HCT116 (cell line): ENCODE measurements around the gene TLR2. TPM values are rescaled to one million over a fixed set of nuclear protein-coding genes. Genes with fewer than 3 reads are reported as not detected.

Experiments
- ATAC-seq: fragments of 200-7000 bp; cut with Tn5 transposase; 2 replicates; pipeline ENCODE4 v1.9.1; 2020; ENCODE audit warnings: mild to moderate bottlenecking, moderate library complexity
- BruUV-seq: library from RNA; stranded (reverse); fragments of 400-500 nt; replicated peaks from 2 replicates; lab custom pipeline; 2021; lab: Mats Ljungman, UMichigan
- CTCF ChIA-PET: fragments of 300-600 bp; sonication (Branson Sonifier 250); formaldehyde crosslinking; loops from one replicate; lab custom pipeline; 2021; ENCODE audit warnings: antibody characterized with exemption; lab: Charles Lee
- POLR2A ChIA-PET: fragments of 300-600, 350-600 bp; sonication (Branson Sonifier 250); formaldehyde crosslinking; loops from one replicate; lab custom pipeline; 2021; ENCODE audit warnings: antibody characterized with exemption; lab: Charles Lee
- RAD21 ChIA-PET, 2 experiments: fragments of 300-600 bp; sonication (Branson Sonifier 250); formaldehyde crosslinking; loops; one replicate each; lab custom pipeline; 2023; ENCODE audit warnings: low total read pairs in 2 of 2; ENCODE audit not compliant: uncharacterized antibody in 2 of 2, unreplicated experiment in 2 of 2, low non-redundant PET in 1 of 2; lab: Charles Lee
- DNase-seq: peaks from one replicate; pipeline ENCODE4 v3.0.0-alpha.2; 2010; ENCODE audit warnings: low read depth, low spot score
- H2AFZ ChIP-seq: fragments of 200-600 bp; shearing (Covaris generic), sonication (generic); 2 replicates; pipeline ENCODE4 v1.6.1; 2017; ENCODE audit warnings: low read depth, mixed run types, mixed read lengths, antibody characterized with exemption, low read length; ENCODE audit not compliant: poor library complexity, severe bottlenecking
- H3K27ac ChIP-seq: 2 replicates; pipeline ENCODE4 v1.5.1; 2012; ENCODE audit warnings: low read depth, low read length
- H3K27me3 ChIP-seq: fragments of 200-600 bp; sonication (generic); 2 replicates; pipeline ENCODE4 v1.6.1; 2016; ENCODE audit warnings: mixed run types, low read length, mixed read lengths; ENCODE audit not compliant: insufficient read depth
- H3K36me3 ChIP-seq, 2 experiments: fragments of 200-500 bp in 1 of 2; fragments of 200-600 bp in 1 of 2; sonication (Bioruptor generic) in 1 of 2; sonication (generic) in 1 of 2; 2 replicates each; pipeline versions ENCODE4 v1.5.1 to v1.6.1; 2014 to 2016; ENCODE audit warnings: low read length in 2 of 2, inconsistent platforms in 1 of 2, mixed read lengths in 1 of 2, mixed run types in 1 of 2; ENCODE audit not compliant: insufficient read depth in 2 of 2, control insufficient read depth in 1 of 2
- H3K4me1 ChIP-seq, 2 experiments: fragments of 200-600 bp in 1 of 2; sonication (generic) in 1 of 2; 2 replicates each; pipeline versions ENCODE4 v1.5.1 to v1.6.1; 2012 to 2017; ENCODE audit warnings: low read length in 2 of 2, inconsistent platforms in 1 of 2, mild to moderate bottlenecking in 1 of 2, mixed read lengths in 1 of 2, mixed run types in 1 of 2, moderate library complexity in 1 of 2; ENCODE audit not compliant: insufficient read depth in 2 of 2, control insufficient read depth in 1 of 2
- H3K4me2 ChIP-seq: fragments of 200-600 bp; sonication (generic); 2 replicates; pipeline ENCODE4 v1.6.1; 2017; ENCODE audit warnings: mixed run types, low read length, mixed read lengths
- H3K4me3 ChIP-seq, 2 experiments: fragments of 200-600 bp in 1 of 2; sonication (generic) in 1 of 2; replicated peaks in 1 of 2; 2 replicates each; pipeline ENCODE4 v1.5.1; 2011 to 2016; ENCODE audit warnings: low read length in 2 of 2, control low read depth in 1 of 2, low read depth in 1 of 2, mild to moderate bottlenecking in 1 of 2, mixed read lengths in 1 of 2, mixed run types in 1 of 2
- H3K79me2 ChIP-seq: fragments of 200-600 bp; sonication (generic); 2 replicates; pipeline ENCODE4 v1.6.1; 2017; ENCODE audit warnings: mild to moderate bottlenecking, mixed run types, low read length, moderate library complexity, mixed read lengths; ENCODE audit not compliant: insufficient read depth
- H3K9ac ChIP-seq: fragments of 200-600 bp; sonication (generic); 2 replicates; pipeline ENCODE4 v1.6.1; 2016; ENCODE audit warnings: low read length, mixed read lengths
- H3K9me2 ChIP-seq: fragments of 200-600 bp; sonication (generic), shearing (Covaris generic); 2 replicates; pipeline ENCODE4 v1.6.1; 2017; ENCODE audit warnings: mixed run types, mild to moderate bottlenecking, moderate library complexity; ENCODE audit not compliant: insufficient read depth
- H3K9me3 ChIP-seq, 2 experiments: fragments of 200-500 bp in 1 of 2; fragments of 200-600 bp in 1 of 2; sonication (Bioruptor generic) in 1 of 2; sonication (generic) in 1 of 2; 2 replicates each; pipeline ENCODE4 v1.6.1; 2014 to 2017; ENCODE audit warnings: low read length in 2 of 2, mixed read lengths in 2 of 2, inconsistent platforms in 1 of 2, low read depth in 1 of 2, mild to moderate bottlenecking in 1 of 2, mixed run types in 1 of 2, moderate library complexity in 1 of 2; ENCODE audit not compliant: control insufficient read depth in 1 of 2, insufficient read depth in 1 of 2
- H4K20me1 ChIP-seq: fragments of 200-600 bp; sonication (generic), shearing (Covaris generic); 2 replicates; pipeline ENCODE4 v1.6.1; 2017; ENCODE audit warnings: mixed run types, mild to moderate bottlenecking, moderate library complexity; ENCODE audit not compliant: insufficient read depth
- CBX3 ChIP-seq: IDR thresholded peaks from 2 replicates; pipeline ENCODE4 v1.6.1; 2012; ENCODE audit warnings: low read depth
- CTCF ChIP-seq, 3 experiments: fragments of 200-600 bp in 1 of 3; sonication (generic) in 1 of 3; IDR thresholded peaks in 2 of 3; conservative IDR thresholded peaks in 1 of 3; 2 replicates each; pipeline ENCODE4 v1.5.1; 2012 to 2017; ENCODE audit warnings: low read depth in 2 of 3, low read length in 2 of 3, antibody characterized with exemption in 1 of 3, borderline replicate concordance in 1 of 3, control low read depth in 1 of 3, mild to moderate bottlenecking in 1 of 3, mixed read lengths in 1 of 3, mixed run types in 1 of 3, moderate library complexity in 1 of 3; ENCODE audit not compliant: insufficient read depth in 1 of 3
- EGR1 ChIP-seq: IDR thresholded peaks from 2 replicates; pipeline ENCODE4 v1.6.1; 2012; ENCODE audit warnings: low read depth
- ELF1 ChIP-seq: IDR thresholded peaks from 2 replicates; pipeline ENCODE4 v1.6.1; 2012; ENCODE audit warnings: low read depth, borderline replicate concordance
- EZH2 ChIP-seq: fragments of 200-600 bp; sonication (generic); IDR thresholded peaks from 2 replicates; pipeline ENCODE4 v1.6.1; 2017; ENCODE audit warnings: antibody characterized with exemption, mixed run types
- FOSL1 ChIP-seq: IDR thresholded peaks from 2 replicates; pipeline ENCODE4 v1.6.1; 2012; ENCODE audit warnings: low read depth
- RAD21 ChIP-seq: IDR thresholded peaks from 2 replicates; pipeline ENCODE4 v1.6.1; 2012; ENCODE audit warnings: low read depth, mild to moderate bottlenecking
- REST ChIP-seq: IDR thresholded peaks from 2 replicates; pipeline ENCODE4 v1.6.1; 2012; ENCODE audit warnings: low read depth
- SIN3A ChIP-seq: IDR thresholded peaks from 2 replicates; pipeline ENCODE4 v1.6.1; 2012; ENCODE audit warnings: low read depth
- YY1 ChIP-seq: IDR thresholded peaks from 2 replicates; pipeline ENCODE4 v1.6.1; 2011; ENCODE audit warnings: low read length, low read depth, moderate library complexity, mild to moderate bottlenecking; ENCODE audit not compliant: insufficient replicate concordance; ENCODE audit errors: extremely low read depth
- intact Hi-C: fragments of 100-400 bp; cut with micrococcal nuclease; formaldehyde crosslinking; loops from 2 replicates; pipeline ENCODE4 v1.10.0; 2022
- total RNA-seq: library from RNA; stranded (reverse); gene quantifications from one replicate; pipeline ENCODE4 v1.2.1, GENCODE V29; 2021; ENCODE audit not compliant: unreplicated experiment

The TLR2 gene
- total RNA-seq, 1 experiment from 2014 or later: 0.12 TPM

GRCh38 chr4:153728151-153728550 lies 44.1 kb downstream of the TLR2 start:
- Histone ChIP-seq H3K9me3 (no peaks in the 10 kb centered on the region), H3K9me2 (no peaks in the 10 kb centered on the region), H3K27me3 (no peaks in the 10 kb centered on the region), H2AFZ (no peak overlapping the region), H3K27ac (no peak overlapping the region), H3K4me2 (no peak overlapping the region), H3K36me3 (no peaks in the 10 kb centered on the region), H3K79me2 (no peaks in the 10 kb centered on the region), H4K20me1 (no peaks in the 10 kb centered on the region), H3K4me1 (peaks cover 4 to 7% of the 10 kb centered on the region in 2 experiments; a peak in 2 of 4 replicates), H3K9ac (no peak overlapping the region), H3K4me3 (no peak overlapping the region)
- RAD21 ChIA-PET: no interaction called here
- no peak for DNase-seq
- TF ChIP-seq RAD21 (no peak), CBX3 (no peak), ELF1 (no peak), FOSL1 (no peak), REST (no peak), CTCF (IDR thresholded peaks at IDR 0.05 in 2 of 3, conservative IDR thresholded peaks at IDR 0.05 in 1 of 3; ENCODE audit: borderline replicate concordance in 1 of 3, insufficient read depth in 1 of 3, low read depth in 2 of 3, low read length in 2 of 3) (no peak), YY1 (no peak), EZH2 (no peak), SIN3A (no peak), EGR1 (no peak)
- POLR2A ChIA-PET: no interaction called here
- no peak for ATAC-seq
- CTCF ChIA-PET: no interaction called here
- intact Hi-C loops: no loop called here
- no TSS peak for BruUV-seq
